Posterior cingulate gyrus (tissue), 11 donors: ENCODE results near the gene IGF1R.

Source experiments
- DNase-seq, 10 donors: peaks; one replicate each; pipeline versions ENCODE4 v3.0.0 to v3.0.0-alpha.2; 2020 to 2021; ENCODE audit warnings: mixed read lengths in 3 of 10
- intact Hi-C: fragments of 100-400 bp; cut with DNase I; formaldehyde crosslinking; loops from one replicate; pipeline ENCODE4 v1.15.1; 2023

IGF1R gene

GRCh38 chr15:98868564-98868963, 220.2 kb downstream of the IGF1R start:
- DNase-seq: no peak
- intact Hi-C loops: loop anchor here (5.0 kb wide), 1 partner anchor 221 kb away; the partner anchor contains the start of gene IGF1R

GRCh38 chr15:98870788-98871187, 222.4 kb downstream of the IGF1R start:
- DNase-seq: no peak
- intact Hi-C loops: no loop called here

- intact Hi-C loops: no loop called here
- no peak for DNase-seq
These were observed 224.4 kb downstream of the IGF1R start for GRCh38 chr15:98872774-98873173.

GRCh38 chr15:98873441-98874218, 225.3 kb downstream of the IGF1R start:
- DNase-seq: no peak
- intact Hi-C loops: no loop called here

- intact Hi-C loops: no loop called here
- no peak for DNase-seq
These were observed 226.0 kb downstream of the IGF1R start for GRCh38 chr15:98874370-98874769.

- DNase-seq: no peak
These were observed 226.4 kb downstream of the IGF1R start for GRCh38 chr15:98874773-98875172.

GRCh38 chr15:98875309-98875708, 227.0 kb downstream of the IGF1R start:
- DNase-seq: no peak
- intact Hi-C loops: no loop called here

More at GRCh38 chr15:98874773-98875172, 226.4 kb downstream of the IGF1R start:
- intact Hi-C loops: no loop called here

- intact Hi-C loops: no loop called here
- DNase-seq: no peak
These were observed 228.4 kb downstream of the IGF1R start for GRCh38 chr15:98876451-98877369.

- intact Hi-C loops: no loop called here
- no peak for DNase-seq
These were observed 229.8 kb downstream of the IGF1R start for GRCh38 chr15:98878172-98878571.

- intact Hi-C loops: no loop called here
- DNase-seq: peak in 1 of 10 donors; percentile 48
These were observed 230.5 kb downstream of the IGF1R start for GRCh38 chr15:98878862-98879261.

GRCh38 chr15:98881526-98882520, 233.5 kb downstream of the IGF1R start:
- intact Hi-C loops: no loop called here
- peak in 1 of 10 donors; percentile 46 for DNase-seq

- intact Hi-C loops: no loop called here
- peak in 1 of 10 donors; percentile 78 for DNase-seq
These were observed 235.1 kb downstream of the IGF1R start for GRCh38 chr15:98883478-98883877.

GRCh38 chr15:98884894-98885293, 236.6 kb downstream of the IGF1R start:
- intact Hi-C loops: no loop called here
- peak in 1 of 10 donors; percentile 70 for DNase-seq

GRCh38 chr15:98887976-98888375, 239.6 kb downstream of the IGF1R start:
- intact Hi-C loops: no loop called here
- DNase-seq: no peak

- DNase-seq: no peak
- intact Hi-C loops: no loop called here
These were observed 240.6 kb downstream of the IGF1R start for GRCh38 chr15:98888820-98889479.

GRCh38 chr15:98889930-98890695, 241.8 kb downstream of the IGF1R start:
- intact Hi-C loops: no loop called here
- no peak for DNase-seq

- intact Hi-C loops: no loop called here
- peak in 1 of 10 donors; percentile 72 for DNase-seq
These were observed 243.0 kb downstream of the IGF1R start for GRCh38 chr15:98891301-98891700.

- no peak for DNase-seq
These were observed 245.1 kb downstream of the IGF1R start for GRCh38 chr15:98893401-98893800.

GRCh38 chr15:98894312-98894711, 246.0 kb downstream of the IGF1R start:
- DNase-seq: no peak
- intact Hi-C loops: no loop called here

More at GRCh38 chr15:98893401-98893800, 245.1 kb downstream of the IGF1R start:
- intact Hi-C loops: no loop called here
